Activated T-cell treated with anti-CD3 and anti-CD28 coated beads for 4 hours (primary cell): ENCODE measurements around the gene UMAD1.

Experiments used
- DNase-seq: peaks from one replicate; pipeline ENCODE4 v3.0.0-alpha.2; 2020

UMAD1 gene

DNA sequence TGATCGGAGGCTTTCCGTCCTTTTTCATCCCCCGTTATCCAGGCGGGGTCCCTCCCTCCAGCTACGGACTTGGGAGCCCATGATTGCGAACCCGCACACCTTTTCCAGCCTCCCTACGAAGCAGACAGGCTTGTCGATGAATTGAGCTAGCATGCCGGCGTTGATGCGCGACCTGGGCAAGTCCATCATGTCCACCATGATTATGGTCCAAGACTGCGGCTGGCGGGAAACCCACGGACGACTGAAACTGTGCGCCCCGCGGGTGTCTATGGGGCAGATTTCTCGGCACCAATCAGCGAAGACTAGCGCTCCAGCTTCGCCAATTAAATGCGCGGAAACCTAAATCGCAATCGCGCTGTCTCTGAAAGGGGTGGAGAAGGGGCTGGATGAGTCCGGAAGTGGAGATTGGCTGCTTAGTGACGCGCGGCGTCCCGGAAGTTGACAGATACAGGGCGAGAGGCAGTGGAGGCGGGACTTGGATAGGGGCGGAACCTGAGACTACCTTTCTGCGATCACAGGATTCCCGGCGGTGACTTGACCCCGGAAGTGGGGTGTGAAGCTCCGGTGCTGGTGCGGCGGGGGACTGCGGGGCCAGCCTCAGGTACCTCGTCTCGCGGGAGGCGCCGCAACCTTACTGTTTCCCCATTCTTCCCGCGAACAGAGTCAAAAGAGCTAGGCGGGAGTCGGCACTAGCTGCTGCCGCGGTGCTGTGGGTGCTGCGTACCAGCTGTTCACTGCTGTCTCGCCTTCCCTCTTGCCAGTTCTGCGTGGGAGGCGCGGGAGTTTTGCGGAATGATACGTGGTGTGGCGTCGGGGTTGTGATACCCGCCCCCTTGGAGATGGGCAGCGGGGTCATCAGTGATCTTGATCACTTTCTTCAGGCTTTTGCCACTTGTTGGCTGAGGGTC is at the start of gene UMAD1:
Gene UMAD1 (plus strand): TSS at position 532 of the 908 bp plus-strand sequence. CDS start 32,620 bp downstream, outside the sequence.
- DNase-seq, result peak; percentile 94

DNA sequence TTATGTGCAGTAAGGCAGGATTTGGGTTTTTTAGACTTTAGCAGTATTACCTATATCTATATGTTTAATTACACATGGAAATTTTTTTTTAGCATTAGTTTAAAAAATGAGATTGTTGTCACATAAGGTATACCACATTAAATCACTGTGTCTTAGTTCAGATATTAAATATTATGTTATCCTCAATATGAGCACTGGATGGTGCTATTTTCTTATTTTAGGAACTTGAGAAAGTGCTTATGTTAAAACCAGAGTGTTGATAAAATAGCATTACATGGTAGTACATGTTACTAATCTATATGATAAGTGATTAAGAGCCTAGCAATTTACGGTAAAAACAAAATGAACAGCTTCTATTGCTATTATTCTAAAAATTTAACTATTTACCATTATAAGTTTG is 45.1 kb upstream of the UMAD1 start:
- no peak for DNase-seq

DNA sequence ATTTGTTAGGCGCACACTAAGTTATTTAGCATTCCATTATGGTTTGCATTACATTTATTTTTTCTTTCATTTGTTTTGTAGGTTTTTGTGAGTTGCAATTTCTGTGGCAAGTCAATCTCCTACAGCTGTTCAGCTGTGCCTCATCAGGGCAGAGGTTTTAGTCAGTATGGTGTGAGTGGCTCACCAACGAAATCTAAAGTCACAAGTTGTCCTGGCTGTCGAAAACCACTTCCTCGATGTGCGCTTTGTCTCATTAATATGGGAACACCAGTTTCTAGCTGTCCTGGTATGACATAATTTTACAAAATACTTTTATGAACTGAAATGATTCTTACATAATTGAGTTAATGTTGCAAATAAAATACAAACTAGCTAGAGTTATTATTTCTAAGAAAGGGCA is 44.4 kb upstream of the UMAD1 start:
- DNase-seq, result no peak

DNA sequence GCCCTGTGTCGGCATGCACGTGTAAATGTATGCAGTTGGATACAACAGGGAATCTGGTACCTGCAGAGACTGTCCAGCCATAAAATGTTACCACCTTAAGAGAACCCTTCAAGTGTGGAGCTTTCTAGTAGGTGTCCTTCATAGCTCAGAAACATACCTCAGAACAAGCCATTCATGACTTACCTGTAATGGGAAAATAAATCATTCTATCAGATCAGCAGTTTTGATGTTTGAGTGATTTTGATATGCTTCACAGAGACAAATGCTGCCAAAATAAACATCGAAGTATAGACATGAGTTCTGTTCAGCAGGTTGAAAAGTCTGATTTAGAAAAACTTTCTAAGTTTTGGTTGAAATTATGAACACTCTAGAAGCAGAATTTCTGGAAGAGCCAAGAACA is 33.5 kb upstream of the UMAD1 start:
- DNase-seq, result no peak

DNA sequence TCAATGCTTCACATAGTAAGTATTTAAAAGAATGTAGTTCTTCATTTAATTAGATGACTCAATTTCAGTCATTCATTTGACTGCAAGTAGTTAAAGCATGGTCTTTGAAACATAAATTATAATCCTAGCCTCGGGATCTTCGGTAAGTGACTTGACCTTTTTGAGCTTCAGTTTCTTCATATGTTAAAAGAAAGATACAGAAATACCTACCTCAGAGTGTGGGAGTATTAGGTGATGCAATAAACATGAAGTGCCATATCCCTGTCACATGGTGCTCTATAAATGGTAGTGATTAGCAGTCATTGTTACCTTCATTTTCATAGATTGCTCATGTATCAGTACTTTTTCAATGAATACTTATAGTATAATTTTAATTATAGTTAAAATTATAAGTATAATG is 31.2 kb upstream of the UMAD1 start:
- DNase-seq, result no peak

DNA sequence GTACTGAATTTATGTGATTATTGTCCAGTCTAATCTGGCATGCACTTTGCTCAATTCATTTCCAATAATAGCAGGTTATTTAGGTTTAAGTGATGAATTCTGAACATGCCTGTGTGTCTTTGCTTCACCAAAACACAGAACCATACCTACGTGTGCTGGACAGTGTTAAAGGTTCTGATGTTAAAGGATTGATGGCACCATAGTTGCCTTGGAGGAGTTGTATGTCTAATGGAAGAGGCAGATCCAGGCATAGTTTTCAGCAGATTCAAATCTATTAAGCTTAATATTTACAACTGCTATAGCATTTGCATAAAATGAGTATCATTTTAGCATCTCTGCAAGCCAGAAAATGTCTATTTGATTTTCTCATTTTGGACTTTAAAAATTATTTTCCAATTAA is 28.0 kb upstream of the UMAD1 start:
- DNase-seq, result no peak

DNA sequence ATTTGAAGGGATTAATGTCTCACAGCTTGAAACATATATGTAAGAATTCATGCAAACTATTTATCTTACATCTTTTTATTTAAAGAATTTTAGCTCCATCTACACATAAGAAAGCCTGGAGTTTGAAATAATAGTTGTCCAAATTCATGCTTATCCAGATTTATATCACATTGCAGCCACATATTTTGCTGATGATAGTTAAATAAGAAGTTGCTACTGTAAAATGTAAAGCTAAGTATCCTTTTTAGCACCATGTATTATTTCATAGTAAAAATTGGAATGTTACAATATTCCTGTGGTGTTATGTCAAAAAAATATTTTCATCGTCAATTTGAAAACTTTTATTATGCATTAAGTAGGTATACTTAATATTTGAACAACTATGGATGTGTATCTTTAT is 27.3 kb upstream of the UMAD1 start:
- no peak for DNase-seq

DNA sequence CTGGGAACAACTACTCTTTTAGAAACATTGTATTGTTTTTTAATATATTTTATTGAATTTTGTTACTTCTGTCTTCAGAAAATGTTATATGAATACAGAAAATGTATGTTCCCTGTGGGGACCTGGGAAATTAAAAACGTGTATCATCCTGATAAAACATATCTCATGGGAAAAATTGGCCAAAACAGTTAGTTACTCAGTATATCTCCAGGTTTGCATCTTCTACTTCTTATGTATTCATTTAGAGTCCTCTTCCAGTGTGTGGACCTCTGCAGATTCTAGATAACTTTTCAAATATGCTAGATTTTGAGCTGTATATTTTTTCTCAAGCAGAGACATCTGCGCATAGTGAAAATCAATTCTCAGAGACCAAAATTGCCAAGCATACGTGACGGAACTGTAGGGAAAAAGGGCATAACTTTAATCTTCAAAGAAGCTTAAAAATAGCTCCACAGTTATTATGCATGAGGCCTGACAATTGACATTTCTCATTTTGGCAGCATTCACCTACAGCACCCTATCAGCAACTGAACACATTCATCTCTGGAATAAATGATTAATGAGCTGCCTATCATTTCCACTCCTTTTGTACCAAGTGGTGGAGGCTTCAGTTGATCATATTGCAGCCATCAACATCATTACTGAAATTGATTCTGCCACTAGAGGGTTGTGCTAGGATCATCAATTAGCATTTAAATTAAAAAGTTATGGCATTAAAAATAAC is 26.4 kb upstream of the UMAD1 start:
- no peak for DNase-seq

DNA sequence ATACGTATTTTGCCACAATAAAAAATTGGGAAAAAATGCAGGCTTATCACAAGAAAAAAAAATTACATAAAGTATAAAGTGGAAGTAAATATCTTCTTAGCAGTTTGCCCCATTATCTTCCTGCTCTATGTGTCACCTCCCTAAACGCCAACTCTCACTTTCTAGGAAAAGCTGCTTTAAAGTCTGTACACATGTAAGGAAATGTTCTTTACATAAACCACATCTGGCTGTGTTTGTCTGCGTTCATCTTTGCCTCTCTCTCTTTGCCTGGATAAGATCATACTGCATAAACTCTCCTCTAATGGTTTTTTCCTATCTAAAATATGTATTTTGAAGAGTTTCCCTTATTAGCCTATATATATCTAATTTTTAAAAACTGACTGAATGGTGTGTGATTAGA is 23.0 kb upstream of the UMAD1 start:
- DNase-seq, result no peak

DNA sequence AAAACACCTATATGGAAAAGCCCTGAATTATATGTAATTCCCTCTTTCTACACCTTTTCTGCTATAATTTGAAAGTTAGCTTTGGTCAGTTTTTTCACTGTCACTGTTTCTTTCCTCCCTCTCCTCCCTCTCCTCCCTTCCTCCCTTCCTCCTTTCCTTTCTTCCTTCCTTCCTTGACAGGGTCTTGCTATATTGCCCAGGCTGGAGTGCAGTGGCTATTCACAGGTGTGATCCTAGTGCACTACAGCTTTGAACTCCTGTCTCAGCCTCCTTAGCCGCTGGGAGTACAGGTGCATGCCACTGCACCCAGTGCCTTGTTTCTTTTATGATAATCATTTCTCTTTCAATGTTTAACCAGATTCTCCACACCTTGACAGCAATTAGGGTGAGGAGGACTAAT is 22.1 kb upstream of the UMAD1 start:
- no peak for DNase-seq

DNA sequence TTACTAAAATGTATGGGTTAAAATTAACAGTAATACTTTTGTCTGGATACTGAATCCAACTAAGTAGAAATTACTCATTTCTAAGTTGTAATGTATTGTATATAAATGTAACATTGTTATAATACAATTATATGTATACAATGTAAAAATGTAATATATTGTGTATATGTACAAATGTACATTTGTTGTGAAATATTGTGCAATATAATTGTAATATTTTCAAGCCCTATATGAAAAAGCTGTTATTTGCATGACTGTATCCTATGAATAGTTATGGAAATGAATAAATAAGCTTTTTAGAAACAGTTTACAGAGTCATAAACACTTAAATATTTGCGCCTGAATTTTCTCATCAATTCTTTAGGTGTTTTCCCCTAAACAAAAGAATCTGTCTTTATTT is 20.3 kb upstream of the UMAD1 start:
- DNase-seq, result no peak

DNA sequence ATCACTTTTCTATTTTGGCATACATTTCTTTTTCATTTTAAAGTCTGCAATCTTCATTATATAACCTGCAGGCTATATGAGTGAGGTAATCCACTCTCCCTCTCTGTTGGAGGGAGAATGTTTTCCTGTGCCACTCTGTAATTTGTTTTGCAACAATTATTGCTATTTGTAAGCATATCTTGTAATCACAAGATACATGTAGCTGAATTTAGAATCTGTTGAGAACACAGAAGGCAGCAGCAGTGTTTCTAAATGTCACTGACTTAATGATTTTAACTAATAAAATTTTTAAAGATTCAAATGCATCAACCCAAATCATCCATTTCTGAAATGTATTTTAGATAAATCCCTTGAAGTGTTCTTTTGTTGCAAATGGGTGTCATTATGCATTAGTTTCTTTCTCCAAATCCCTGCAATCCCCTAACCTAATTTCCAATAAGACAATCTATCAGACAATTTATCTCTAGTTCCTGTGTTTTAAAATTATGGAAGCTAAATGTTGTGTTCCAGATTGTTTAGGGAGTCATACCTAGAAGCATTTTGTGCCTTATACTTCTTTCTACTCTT is 19.8 kb upstream of the UMAD1 start:
- DNase-seq, result no peak

DNA sequence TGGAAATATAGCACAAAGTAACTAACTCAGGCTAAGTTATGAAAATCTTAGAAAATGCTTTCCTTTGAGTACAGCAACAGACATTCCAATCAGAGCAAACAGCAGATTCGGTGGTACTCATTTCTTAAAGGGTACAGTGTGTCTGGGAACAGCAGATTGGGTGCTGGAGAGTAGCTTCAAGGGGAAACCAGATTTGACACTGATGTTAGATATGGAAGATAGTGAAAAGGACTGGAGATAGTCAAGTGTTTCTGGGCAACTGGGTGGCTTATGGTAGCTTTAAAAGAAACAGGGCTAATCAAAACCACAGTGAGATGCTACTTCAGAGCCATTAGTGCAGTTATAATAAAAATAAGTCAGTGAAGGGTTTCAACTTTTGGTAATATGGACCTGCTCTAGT is 12.1 kb upstream of the UMAD1 start:
- DNase-seq, result no peak

DNA sequence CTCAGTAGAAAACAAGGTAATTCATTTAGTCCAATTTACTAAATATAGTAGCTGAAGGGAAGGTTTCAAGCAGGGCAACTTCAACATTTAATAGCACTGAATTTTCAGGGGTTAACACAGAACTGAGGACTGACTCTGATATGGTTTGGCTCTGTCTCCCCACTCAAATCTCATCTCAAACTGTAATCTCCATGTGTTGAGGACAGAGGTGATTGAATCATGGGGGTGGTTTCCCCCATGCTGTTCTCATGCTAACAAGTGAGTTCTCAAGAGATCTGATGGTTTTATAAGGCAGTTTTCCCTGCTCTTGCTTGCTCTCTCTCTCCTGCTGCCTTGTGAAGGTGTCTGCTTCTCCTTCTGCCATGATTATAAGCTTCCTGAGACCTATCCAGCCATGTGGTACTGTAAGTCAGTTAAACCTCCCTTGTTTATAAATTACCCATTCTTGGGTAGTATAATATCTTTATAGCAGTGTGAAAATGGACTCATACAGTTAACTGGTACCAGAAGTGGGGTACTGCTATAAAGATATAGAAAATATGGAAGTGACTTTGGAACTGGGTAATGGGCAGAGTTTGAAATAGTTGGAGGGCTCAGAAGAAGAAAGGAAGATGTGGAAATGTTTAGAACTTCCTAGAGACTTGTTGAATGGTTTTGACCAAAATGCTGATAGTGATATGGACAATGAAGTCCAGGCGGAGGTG is 9.8 kb upstream of the UMAD1 start:
- no peak for DNase-seq

DNA sequence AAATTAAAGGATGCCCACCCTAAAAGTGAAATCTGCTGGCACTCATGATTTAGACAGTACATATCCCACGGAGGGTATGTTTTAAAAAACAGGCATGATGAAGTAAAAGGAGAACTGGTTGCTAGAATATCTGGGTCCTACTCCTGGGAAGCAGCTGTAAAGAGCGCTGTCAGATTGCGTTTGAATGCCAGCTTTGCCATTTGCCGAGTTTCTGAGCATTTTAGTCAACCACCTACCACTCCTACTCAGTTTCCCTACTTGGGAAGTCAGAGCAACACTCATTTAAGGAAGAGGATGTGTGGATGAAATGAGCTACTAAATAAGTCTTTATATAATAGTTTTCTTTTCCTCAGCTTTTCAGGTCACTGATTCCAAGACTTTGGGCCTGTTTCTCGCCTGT is 1.1 kb upstream of the UMAD1 start:
- no peak for DNase-seq

DNA sequence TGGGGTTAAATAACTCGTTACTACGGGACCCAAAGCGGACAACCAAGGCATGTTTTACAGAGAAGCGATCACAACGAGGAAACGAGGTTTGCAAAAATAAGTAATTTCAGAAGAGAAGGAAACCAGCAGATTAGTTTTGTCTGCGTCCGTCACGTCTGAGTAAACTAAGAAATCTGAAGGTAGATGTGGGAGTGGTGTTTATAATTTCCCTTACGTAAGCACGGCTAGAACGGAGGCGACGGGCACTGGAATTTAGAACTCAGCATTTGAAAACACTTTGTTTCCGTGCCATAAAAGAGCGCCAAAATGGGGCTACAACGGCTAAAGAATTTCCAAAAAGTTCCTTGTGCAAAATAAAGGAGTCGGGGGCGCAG is 718 bp upstream of the UMAD1 start:
- peak; percentile 31 for DNase-seq

DNA sequence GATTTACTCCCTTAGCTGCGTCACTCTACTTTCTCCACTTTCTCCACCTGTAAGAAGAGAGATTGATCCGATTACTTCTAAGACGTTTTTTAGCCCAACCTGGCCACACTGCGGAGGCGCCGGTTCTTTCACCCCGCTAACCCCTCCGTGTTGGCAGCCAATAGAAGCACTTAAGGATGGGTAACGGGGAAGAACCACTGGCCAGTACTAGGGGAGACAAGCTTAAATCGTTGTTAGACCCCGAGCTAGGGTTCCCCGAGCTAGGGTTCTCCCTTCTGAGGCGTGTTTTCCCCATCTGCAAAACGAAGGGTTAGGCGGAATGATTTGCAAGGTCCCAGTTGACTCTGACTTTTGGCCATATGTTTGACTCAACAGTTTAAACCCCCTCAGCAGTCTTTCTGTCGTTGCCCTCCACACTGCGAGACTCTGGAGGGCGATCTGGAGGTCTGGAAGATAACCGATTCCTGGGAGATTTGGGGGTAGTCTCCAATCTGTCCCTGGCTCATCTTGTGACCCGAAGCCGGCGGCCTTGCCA is 644 bp downstream of the UMAD1 start:
- DNase-seq, result peak; percentile 9

DNA sequence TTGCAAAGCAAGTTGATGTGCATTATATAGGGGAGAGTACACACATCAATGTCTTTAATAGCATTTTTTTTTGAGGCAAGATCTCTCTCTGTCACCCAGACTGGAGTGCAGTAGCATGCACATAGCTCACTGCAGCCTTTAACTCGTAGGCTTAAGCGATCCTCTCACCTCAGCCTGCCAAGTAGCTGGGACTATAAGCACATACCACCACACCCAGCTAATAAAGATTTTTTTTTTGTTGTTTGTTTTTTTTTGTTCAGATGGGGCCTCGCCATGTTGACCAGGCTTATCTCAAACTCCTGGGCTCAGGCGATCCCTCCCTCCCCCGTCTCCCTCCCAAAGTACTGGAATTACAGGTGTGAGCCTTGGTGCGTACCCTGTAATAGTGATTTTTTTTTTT is 1.5 kb downstream of the UMAD1 start:
- no peak for DNase-seq

DNA sequence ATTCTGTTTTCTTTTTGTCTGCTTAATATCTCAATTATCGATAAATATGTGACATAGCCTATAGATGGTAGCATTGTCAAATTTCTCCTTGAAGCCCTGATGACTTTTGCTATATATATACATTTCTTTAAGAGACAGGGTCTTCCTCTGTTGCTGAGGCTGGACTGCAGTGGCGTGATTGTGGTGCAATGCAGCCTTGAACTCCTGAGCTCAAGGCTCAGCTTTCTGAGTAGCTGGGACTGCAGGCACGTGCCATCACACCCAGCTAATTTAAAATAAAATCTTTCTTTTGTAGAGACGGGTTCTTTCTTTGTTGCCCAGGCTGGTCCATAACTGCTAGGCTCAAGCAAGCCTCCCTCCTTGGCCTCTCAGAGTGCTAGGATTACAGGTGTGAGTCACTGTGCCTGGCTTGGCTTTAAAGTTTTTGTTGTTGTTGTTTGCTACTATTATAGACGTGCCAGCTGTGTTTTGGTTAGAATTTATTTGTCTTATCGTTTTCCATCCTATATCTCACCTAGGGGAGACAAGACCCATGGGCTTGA is 7.0 kb downstream of the UMAD1 start:
- no peak for DNase-seq

DNA sequence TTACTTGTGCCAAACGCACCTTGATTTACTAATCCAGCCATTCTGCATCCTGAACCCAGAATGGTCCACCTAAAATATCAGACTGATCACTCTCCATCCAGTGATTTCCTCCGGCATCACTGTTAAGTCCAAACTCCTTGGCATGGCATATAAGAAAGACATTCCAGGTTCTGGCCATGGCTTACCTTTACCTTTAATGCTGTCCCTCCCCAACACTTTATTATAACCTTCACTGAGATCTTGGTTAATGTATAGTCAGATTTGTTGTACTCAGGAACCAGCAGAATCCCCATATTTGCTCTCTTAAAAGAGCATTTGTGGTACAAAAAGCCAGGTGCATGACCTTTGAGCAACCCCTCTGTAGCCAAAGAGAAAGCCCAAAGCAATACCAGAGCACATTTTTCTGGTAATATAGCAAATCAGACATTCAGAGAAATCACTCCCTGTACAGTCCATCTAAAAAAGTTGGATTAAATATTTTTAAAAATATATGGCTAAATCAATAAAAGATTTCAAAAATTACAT is 10.2 kb downstream of the UMAD1 start:
- no peak for DNase-seq

DNA sequence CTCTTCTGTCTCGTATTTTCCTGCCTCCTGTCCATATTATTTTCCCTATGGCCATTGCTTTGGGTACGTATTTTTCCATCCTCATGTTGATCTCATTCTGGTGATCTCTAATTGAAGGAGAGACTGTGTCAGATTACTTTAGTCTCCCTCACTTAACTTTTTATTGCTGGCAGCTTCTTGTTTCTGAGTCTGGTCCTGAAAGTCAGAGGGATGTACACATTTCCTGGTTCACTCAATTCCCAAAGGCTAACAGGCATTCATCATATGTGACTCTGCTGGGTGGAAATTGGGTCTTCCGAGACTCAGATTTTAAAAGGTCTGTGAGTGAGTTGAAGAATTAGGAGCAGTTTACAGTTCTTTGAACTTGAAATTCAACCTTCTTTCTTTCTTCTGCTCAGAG is 10.9 kb downstream of the UMAD1 start:
- DNase-seq, result no peak

DNA sequence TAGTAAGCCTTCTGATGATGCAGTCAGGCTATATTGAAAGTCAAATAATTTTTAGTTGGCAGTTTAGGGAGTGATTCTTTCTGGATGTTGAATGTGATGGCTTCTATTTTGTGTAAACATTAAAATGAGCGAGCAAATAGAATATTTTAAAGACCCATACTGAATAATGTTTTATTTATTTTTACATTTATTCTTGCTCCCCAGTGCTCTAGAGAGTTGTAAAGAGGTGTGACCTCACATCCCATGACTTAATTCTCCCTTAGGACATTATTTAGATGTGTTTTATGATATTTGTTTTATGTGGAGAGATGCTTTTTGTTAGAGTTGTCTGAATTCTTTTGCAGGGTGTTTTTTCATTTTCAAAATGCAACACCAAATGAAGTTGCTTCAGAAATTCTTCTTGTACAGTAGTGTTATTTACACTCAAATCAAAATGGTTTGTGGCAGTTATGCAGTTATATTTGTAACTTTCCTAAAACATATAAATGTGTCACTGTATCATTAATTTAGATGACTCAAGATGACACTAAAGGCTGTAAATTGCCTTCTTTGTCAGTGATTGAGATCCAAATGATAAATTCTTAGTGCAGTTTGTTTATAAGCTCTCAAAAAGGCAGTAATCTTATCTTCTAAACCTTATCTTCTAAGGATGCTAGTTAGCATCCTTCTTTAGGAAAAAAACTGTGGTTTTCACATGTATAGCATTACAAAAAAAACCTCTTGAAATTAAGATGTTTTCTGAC is 12.4 kb downstream of the UMAD1 start:
- DNase-seq, result no peak
